Measurements from ENCODE around the gene ICE2.

Gene ICE2

GRCh38 chr15:60478566-60479360 is at the start of gene ICE2:
TSS of gene ICE2 (minus strand) at chr15:60479142. CDS start at chr15:60477977, 1,165 bp downstream.
- peak; percentile 97 for DNase-seq

GRCh38 chr15:60528530-60528929 is 49.6 kb upstream of the ICE2 start:
- peak; percentile 70 for DNase-seq

GRCh38 chr15:60527456-60527855 is 48.5 kb upstream of the ICE2 start:
- DNase-seq: no peak

- no peak for DNase-seq
Measured at GRCh38 chr15:60526127-60526616, 47.2 kb upstream of the ICE2 start.

- DNase-seq: no peak
Measured at GRCh38 chr15:60525341-60526039, 46.5 kb upstream of the ICE2 start.

GRCh38 chr15:60523056-60523455 is 44.1 kb upstream of the ICE2 start:
- no peak for DNase-seq

- peak; percentile 73 for DNase-seq
Measured at GRCh38 chr15:60520825-60521368, 42.0 kb upstream of the ICE2 start.

- no peak for DNase-seq
Measured at GRCh38 chr15:60520013-60520824, 41.3 kb upstream of the ICE2 start.

GRCh38 chr15:60519218-60519617 is 40.3 kb upstream of the ICE2 start:
- no peak for DNase-seq

GRCh38 chr15:60518511-60518910 is 39.6 kb upstream of the ICE2 start:
- no peak for DNase-seq

- DNase-seq: no peak
Measured at GRCh38 chr15:60514261-60514881, 35.4 kb upstream of the ICE2 start.

- no peak for DNase-seq
Measured at GRCh38 chr15:60513676-60514075, 34.7 kb upstream of the ICE2 start.

GRCh38 chr15:60512937-60513336 is 34.0 kb upstream of the ICE2 start:
- DNase-seq: no peak

GRCh38 chr15:60511351-60512031 is 32.5 kb upstream of the ICE2 start:
- no peak for DNase-seq

GRCh38 chr15:60510006-60510405 is 31.1 kb upstream of the ICE2 start:
- DNase-seq: no peak

- no peak for DNase-seq
Measured at GRCh38 chr15:60509470-60509869, 30.5 kb upstream of the ICE2 start.

GRCh38 chr15:60508442-60508841 is 29.5 kb upstream of the ICE2 start:
- DNase-seq: no peak

- DNase-seq: peak; percentile 77
Measured at GRCh38 chr15:60507596-60508424, 28.9 kb upstream of the ICE2 start.

GRCh38 chr15:60496853-60497252 is 17.9 kb upstream of the ICE2 start:
- no peak for DNase-seq

GRCh38 chr15:60494108-60494507 is 15.2 kb upstream of the ICE2 start:
- no peak for DNase-seq

- DNase-seq: no peak
Measured at GRCh38 chr15:60493166-60493565, 14.2 kb upstream of the ICE2 start.

All from hematopoietic multipotent progenitor cell treated with erythropoietin and hydrocortisone succinate and interleukin-3 and kit ligand, for 8 days (in vitro differentiated cells).